H1 (cell line): ENCODE results near the gene DPY19L1. TPM values are rescaled to one million over a fixed set of nuclear protein-coding genes. Genes with fewer than 3 reads are reported as not detected.
"Not testable (repeated sequence)": the region's sequence is repeated elsewhere in the genome, so short reads cannot be mapped to it uniquely, and the experiment has no call there.

ENCODE experiments used
- CTCF ChIA-PET: fragments of 300-600 bp; sonication (Branson Sonifier 250); formaldehyde crosslinking; loops from one replicate; lab custom pipeline; 2021; ENCODE audit not compliant: partially characterized antibody; lab: Charles Lee
- POLR2A ChIA-PET: fragments of 300-600 bp; sonication (Branson Sonifier 250); formaldehyde crosslinking; loops from one replicate; lab custom pipeline; 2021; ENCODE audit warnings: inconsistent platforms; ENCODE audit not compliant: partially characterized antibody; lab: Charles Lee
- DNase-seq, 2 experiments: peaks; one replicate each; pipeline versions ENCODE4 v3.0.0 to v3.0.0-alpha.2; 2010 to 2022; ENCODE audit warnings: low spot score in 2 of 2, low read depth in 1 of 2, mixed read lengths in 1 of 2
- FAIRE-seq: peaks from 2 replicates; lab custom pipeline; 2011; peaks lifted over from hg19 to GRCh38; lab: Jason Lieb, UNC
- H2AFZ ChIP-seq: 2 replicates; pipeline ENCODE4 v1.8.1; 2012; ENCODE audit warnings: low read length, inconsistent platforms
- H2AK5ac ChIP-seq: 2 replicates; pipeline ENCODE4 v1.6.1; 2013; ENCODE audit warnings: low read depth, low read length
- H2BK120ac ChIP-seq: replicated peaks from 2 replicates; pipeline ENCODE3; 2013; ENCODE audit warnings: low read depth, low read length, inconsistent platforms
- H2BK12ac ChIP-seq: 2 replicates; pipeline ENCODE4 v1.6.1; 2013; ENCODE audit warnings: low read depth, low read length
- H2BK15ac ChIP-seq: 2 replicates; pipeline ENCODE4 v1.6.1; 2013; ENCODE audit warnings: low read length
- H2BK20ac ChIP-seq: 2 replicates; pipeline ENCODE4 v1.6.1; 2013; ENCODE audit warnings: low read length
- H2BK5ac ChIP-seq: 2 replicates; pipeline ENCODE4 v1.6.1; 2013; ENCODE audit warnings: low read depth, low read length
- H3K14ac ChIP-seq: 2 replicates; pipeline ENCODE4 v1.6.1; 2013; ENCODE audit warnings: inconsistent platforms; ENCODE audit not compliant: insufficient read length
- H3K18ac ChIP-seq: 2 replicates; pipeline ENCODE4 v1.6.1; 2013; ENCODE audit warnings: low read length; ENCODE audit errors: extremely low read depth
- H3K23ac ChIP-seq: 2 replicates; pipeline ENCODE4 v1.6.1; 2013; ENCODE audit warnings: inconsistent platforms; ENCODE audit not compliant: insufficient read length
- H3K23me2 ChIP-seq: 2 replicates; pipeline ENCODE4 v1.6.1; 2013; ENCODE audit warnings: low read depth, low read length
- H3K27ac ChIP-seq: 2 replicates; pipeline ENCODE4 v1.6.1; 2011; ENCODE audit warnings: low read depth, low read length, inconsistent platforms
- H3K27me3 ChIP-seq, 4 experiments: replicated peaks in 1 of 4; 1 replicate in 1 of 4; 2 replicates in 3 of 4; pipeline versions ENCODE4 v1.6.1 to v1.8.1; 2011 to 2013; ENCODE audit warnings: low read length in 3 of 4, mild to moderate bottlenecking in 3 of 4, inconsistent platforms in 2 of 4, mixed read lengths in 2 of 4, moderate library complexity in 1 of 4; ENCODE audit not compliant: control insufficient read depth in 3 of 4, insufficient read depth in 3 of 4; ENCODE audit errors: extremely low read depth in 1 of 4
- H3K36me3 ChIP-seq, 4 experiments: 2 replicates each; pipeline versions ENCODE4 v1.6.1 to v1.8.1; 2011 to 2013; ENCODE audit warnings: mild to moderate bottlenecking in 4 of 4, low read length in 3 of 4, moderate library complexity in 2 of 4, control low read depth in 1 of 4, inconsistent platforms in 1 of 4; ENCODE audit not compliant: insufficient read depth in 4 of 4, control insufficient read depth in 2 of 4
- H3K4ac ChIP-seq: replicated peaks from 2 replicates; pipeline ENCODE3; 2013; ENCODE audit warnings: low read length, low read depth, mixed read lengths, inconsistent platforms; ENCODE audit not compliant: insufficient read length
- H3K4me1 ChIP-seq, 4 experiments: replicated peaks in 1 of 4; 1 replicate in 1 of 4; 2 replicates in 3 of 4; pipeline versions ENCODE4 v1.6.1 to v1.8.1; 2011 to 2013; ENCODE audit warnings: low read length in 3 of 4, inconsistent platforms in 2 of 4, mixed read lengths in 1 of 4; ENCODE audit not compliant: insufficient read depth in 4 of 4, control insufficient read depth in 3 of 4
- H3K4me2 ChIP-seq, 2 experiments: 2 replicates each; pipeline versions ENCODE4 v1.6.1 to v1.8.1; 2011 to 2013; ENCODE audit warnings: low read depth in 2 of 2, low read length in 2 of 2, control low read depth in 1 of 2, inconsistent platforms in 1 of 2, mild to moderate bottlenecking in 1 of 2; ENCODE audit not compliant: insufficient read depth in 1 of 2
- H3K4me3 ChIP-seq, 4 experiments: fragments of 200-600, 300-600 bp in 1 of 4; sonication (generic), shearing (Covaris generic), sonication (Bioruptor Twin) in 1 of 4; 2 replicates each; pipeline versions ENCODE4 v1.5.1 to v1.8.1; 2011 to 2016; ENCODE audit warnings: low read length in 4 of 4, low read depth in 3 of 4, control low read depth in 2 of 4, inconsistent platforms in 2 of 4, mild to moderate bottlenecking in 2 of 4, mixed read lengths in 1 of 4, moderate library complexity in 1 of 4; ENCODE audit not compliant: insufficient read depth in 2 of 4; ENCODE audit errors: extremely low read depth in 1 of 4
- H3K56ac ChIP-seq: replicated peaks from 2 replicates; pipeline ENCODE3; 2013; ENCODE audit warnings: low read depth, mild to moderate bottlenecking, mixed read lengths, low read length, inconsistent platforms; ENCODE audit not compliant: insufficient read length
- H3K79me1 ChIP-seq: 2 replicates; pipeline ENCODE4 v1.6.1; 2013; ENCODE audit warnings: low read depth, low read length, control low read depth
- H3K79me2 ChIP-seq, 2 experiments: 2 replicates each; pipeline versions ENCODE4 v1.6.1 to v1.8.1; 2012 to 2013; ENCODE audit warnings: low read length in 2 of 2, mild to moderate bottlenecking in 2 of 2, inconsistent platforms in 1 of 2; ENCODE audit not compliant: insufficient read depth in 2 of 2, control insufficient read depth in 1 of 2
- H3K9ac ChIP-seq, 4 experiments: replicated peaks in 1 of 4; 1 replicate in 1 of 4; 2 replicates in 3 of 4; pipeline versions ENCODE4 v1.6.1 to v1.8.1; 2011 to 2013; ENCODE audit warnings: low read depth in 3 of 4, low read length in 3 of 4, control low read depth in 2 of 4, mild to moderate bottlenecking in 2 of 4, moderate library complexity in 2 of 4, inconsistent platforms in 1 of 4; ENCODE audit errors: extremely low read depth in 1 of 4
- H3K9me3 ChIP-seq, 2 experiments: 2 replicates each; pipeline versions ENCODE4 v1.6.1 to v1.8.1; 2012 to 2013; ENCODE audit warnings: mild to moderate bottlenecking in 2 of 2, moderate library complexity in 2 of 2, control low read depth in 1 of 2, inconsistent platforms in 1 of 2, low read depth in 1 of 2, low read length in 1 of 2, mixed read lengths in 1 of 2; ENCODE audit not compliant: insufficient read depth in 2 of 2
- H4K20me1 ChIP-seq, 2 experiments: replicated peaks in 1 of 2; 2 replicates each; pipeline versions ENCODE3 to v1.8.1; 2011 to 2013; ENCODE audit warnings: inconsistent platforms in 2 of 2, low read length in 2 of 2, mild to moderate bottlenecking in 1 of 2; ENCODE audit not compliant: insufficient read depth in 2 of 2, control insufficient read depth in 1 of 2
- H4K5ac ChIP-seq: 2 replicates; pipeline ENCODE4 v1.6.1; 2013; ENCODE audit warnings: low read length, low read depth, mixed read lengths, inconsistent platforms; ENCODE audit not compliant: insufficient read length
- H4K8ac ChIP-seq: 2 replicates; pipeline ENCODE4 v1.8.0; 2013; ENCODE audit warnings: mild to moderate bottlenecking, moderate library complexity, low read length, inconsistent platforms; ENCODE audit not compliant: insufficient read depth; ENCODE audit errors: extremely low read depth
- H4K91ac ChIP-seq: replicated peaks from 2 replicates; pipeline ENCODE3; 2013; ENCODE audit warnings: low read length, mixed read lengths, inconsistent platforms; ENCODE audit not compliant: insufficient read length
- CBX5 ChIP-seq: fragments of 300-800, 300-1000 bp; sonication (generic); IDR thresholded peaks from 2 replicates; pipeline ENCODE4 v1.7.1; 2016; ENCODE audit warnings: antibody characterized with exemption, low read length, low read depth
- TBP ChIP-seq: IDR thresholded peaks from 2 replicates; pipeline ENCODE4 v1.6.1; 2011; ENCODE audit warnings: low read depth, low read length, improper control_type of control experiment
- TCF12 ChIP-seq: IDR thresholded peaks from 2 replicates; pipeline ENCODE4 v1.6.1; 2011; ENCODE audit warnings: low read depth, mild to moderate bottlenecking, low read length
- TEAD4 ChIP-seq: IDR thresholded peaks from 2 replicates; pipeline ENCODE4 v1.6.1; 2012; ENCODE audit warnings: low read depth, low read length, inconsistent platforms, mixed read lengths
- WGBS, 2 experiments: shearing (Covaris generic) in 1 of 2; methylation state at CpG; one replicate each; pipeline versions ENCODE4 v1.1.6 to v1.1.7; 2013 to 2015; ENCODE audit warnings: low lambda C conversion rate in 2 of 2, mixed read lengths in 2 of 2, inconsistent platforms in 1 of 2, low coverage in 1 of 2, missing lambda C conversion rate in 1 of 2; ENCODE audit not compliant: insufficient replicate concordance in 2 of 2, insufficient coverage in 1 of 2, insufficient read length in 1 of 2; ENCODE audit errors: extremely low coverage in 1 of 2, missing lambda C conversion rate in 1 of 2; 5-methylcytosine and 5-hydroxymethylcytosine counted together
- polyA plus RNA-seq, 7 experiments: library from polyadenylated mRNA; depleted of rRNA in 3 of 7; stranded (reverse) in 5 of 7; unstranded in 2 of 7; fragments of >200 nt in 5 of 7; fragments of 200-250 nt in 2 of 7; gene quantifications; 1 replicate in 5 of 7; 2 replicates in 1 of 7; 4 replicates in 1 of 7; pipeline versions ENCODE4 v1.2.1 to v1.2.3, GENCODE V29; 2011 to 2013; ENCODE audit warnings: missing spikeins in 2 of 7, mixed read lengths in 2 of 7
- total RNA-seq: library from RNA; stranded (reverse); fragmentation: NEBNext Ultra II Directional; extraction: Animal tissue kit (Norgen Biotek cat#: 25700); gene quantifications from 2 replicates; pipeline ENCODE4 v1.2.1, GENCODE V29; 2021
- TF ChIP-seq, protein P1 (sequence below): IDR thresholded peaks from 2 replicates; pipeline ENCODE4 v1.6.1; 2012; ENCODE audit warnings: inconsistent platforms

Gene DPY19L1
- total and polyA plus RNA-seq, 2 of the 8 experiments (the other 6 are each of a cell fraction or from before 2014, with no cell fraction given): 14.1 to 23.3 TPM

DNA sequence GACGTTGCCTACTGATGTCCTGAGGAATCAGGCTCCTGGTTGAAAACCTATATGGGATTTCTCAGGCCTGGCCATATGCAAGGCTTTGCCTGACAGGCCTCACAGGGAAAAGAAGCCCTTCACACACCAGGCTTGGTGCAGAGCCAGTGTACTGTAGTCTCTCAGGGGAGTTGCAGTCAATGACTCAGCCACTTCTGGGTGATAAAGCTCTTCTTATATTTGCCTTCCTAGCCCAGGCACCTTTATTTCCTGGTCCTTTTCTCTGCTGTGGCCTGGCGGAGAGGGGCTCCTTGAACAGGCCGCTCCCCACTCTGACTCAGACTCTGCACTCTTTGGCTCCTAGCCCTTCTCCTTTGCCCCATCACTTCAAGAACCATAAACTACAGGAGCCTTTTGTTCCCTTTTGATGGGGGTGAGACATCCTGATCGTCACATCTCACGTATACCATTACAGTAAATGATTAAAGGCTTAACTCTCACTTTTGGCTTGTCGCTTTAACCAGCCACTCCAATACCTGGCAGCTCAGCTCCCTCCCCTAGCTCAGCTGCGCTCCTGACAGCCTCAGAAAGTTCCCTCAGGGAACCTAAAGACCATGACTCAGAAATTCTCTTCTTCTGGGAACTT, 33.5 kb downstream of the DPY19L1 start (continued):
- TF ChIP-seq, protein P1, sequence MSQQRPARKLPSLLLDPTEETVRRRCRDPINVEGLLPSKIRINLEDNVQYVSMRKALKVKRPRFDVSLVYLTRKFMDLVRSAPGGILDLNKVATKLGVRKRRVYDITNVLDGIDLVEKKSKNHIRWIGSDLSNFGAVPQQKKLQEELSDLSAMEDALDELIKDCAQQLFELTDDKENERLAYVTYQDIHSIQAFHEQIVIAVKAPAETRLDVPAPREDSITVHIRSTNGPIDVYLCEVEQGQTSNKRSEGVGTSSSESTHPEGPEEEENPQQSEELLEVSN: no peak
- TF ChIP-seq TCF12 (no peak), TEAD4 (no peak), TBP (no peak), CBX5 (no peak)
- TF ChIP-seq, all 59 proteins: peak for 0

DNA sequence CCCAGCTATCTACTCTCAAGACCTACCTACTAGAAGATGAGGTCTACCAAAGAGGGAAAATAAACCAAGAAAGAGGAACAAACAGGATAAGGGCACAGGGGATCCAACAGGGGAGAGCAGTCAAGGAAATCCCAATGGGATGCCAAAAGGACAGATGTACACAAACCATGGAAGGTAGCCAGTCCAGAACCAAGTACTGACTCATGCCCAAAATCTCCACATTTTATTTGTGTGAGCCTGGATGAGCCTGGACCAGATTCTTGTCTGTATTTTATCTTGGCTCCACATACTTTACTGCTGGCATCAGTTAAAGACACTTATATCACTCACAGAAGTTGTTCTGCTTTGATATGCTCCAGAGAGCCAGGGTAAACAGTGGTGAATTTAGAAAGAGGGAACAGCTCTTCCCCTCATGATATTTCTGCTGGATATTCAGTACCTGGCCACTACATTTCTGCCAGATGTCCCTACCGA, 34.1 kb downstream of the DPY19L1 start:
- H4K91ac ChIP-seq, H3K4ac ChIP-seq, FAIRE-seq, DNase-seq, H4K5ac ChIP-seq, H2BK20ac ChIP-seq, H3K23me2 ChIP-seq, H3K9ac ChIP-seq, H3K27me3 ChIP-seq, H3K14ac ChIP-seq, H3K18ac ChIP-seq, H2BK120ac ChIP-seq, H3K4me1 ChIP-seq, H3K4me3 ChIP-seq, H3K79me2 ChIP-seq, H3K79me1 ChIP-seq, H3K36me3 ChIP-seq, H3K4me2 ChIP-seq, H2BK5ac ChIP-seq, H4K8ac ChIP-seq, H2AFZ ChIP-seq, H2BK15ac ChIP-seq, H4K20me1 ChIP-seq, H2BK12ac ChIP-seq, CTCF ChIA-PET, H3K9me3 ChIP-seq, H3K56ac ChIP-seq, H2AK5ac ChIP-seq, POLR2A ChIA-PET, H3K27ac ChIP-seq, H3K23ac ChIP-seq: not testable (repeated sequence)
- 95% methylated on average over 1 of the region's 1 CpG; no CpG with 5 or more reads in 1 of the 2 experiments for WGBS, 2 experiments
